Stimulated activated memory B cell treated with anti-CD40 and anti-IgM and Interleukin-4, amounts not matched to agents 10 μg/mL and 1 μg/mL and 100 μg/mL, for 72 hours (primary cell): ENCODE data around the gene IFITM2.
"Not testable (repeated sequence)": the region's sequence is repeated elsewhere in the genome, so short reads cannot be mapped to it uniquely, and the experiment has no call there.

Experiments
- ATAC-seq: fragments of 150-1000 bp; cut with Tn5 transposase; 2 replicates; pipeline ENCODE4 v1.10.0; 2021
- H3K27ac Mint-ChIP-seq: one replicate; pipeline ENCODE4 v1.8.0; 2022; ENCODE audit warnings: mild to moderate bottlenecking, mixed read lengths
- H3K27me3 Mint-ChIP-seq: one replicate; pipeline ENCODE4 v1.8.0; 2022; ENCODE audit warnings: mixed read lengths
- H3K36me3 Mint-ChIP-seq: one replicate; pipeline ENCODE4 v1.8.0; 2022; ENCODE audit warnings: mixed read lengths
- H3K4me1 Mint-ChIP-seq: one replicate; pipeline ENCODE4 v1.8.0; 2022; ENCODE audit warnings: mixed read lengths
- H3K4me3 Mint-ChIP-seq: one replicate; pipeline ENCODE4 v1.8.0; 2022; ENCODE audit warnings: mild to moderate bottlenecking, moderate library complexity, mixed read lengths
- H3K9me3 Mint-ChIP-seq: one replicate; pipeline ENCODE4 v1.8.0; 2022; ENCODE audit warnings: mixed read lengths

IFITM2 gene

GRCh38 chr11:296171-297050 lies 11.2 kb upstream of the IFITM2 start:
- peaks cover 4% of the 10 kb centered on the region for H3K4me1 Mint-ChIP-seq
- no peak overlapping the region for H3K4me3 Mint-ChIP-seq
- H3K27ac Mint-ChIP-seq: no peak overlapping the region
- H3K36me3 Mint-ChIP-seq: peaks cover 17% of the 10 kb centered on the region
- H3K9me3 Mint-ChIP-seq: no peaks in the 10 kb centered on the region
- no peaks in the 10 kb centered on the region for H3K27me3 Mint-ChIP-seq
- ATAC-seq: no peak

- H3K27me3 Mint-ChIP-seq: no peaks in the 10 kb centered on the region
- peaks cover 4% of the 10 kb centered on the region for H3K4me1 Mint-ChIP-seq
- H3K4me3 Mint-ChIP-seq: no peak overlapping the region
- peaks cover 17% of the 10 kb centered on the region for H3K36me3 Mint-ChIP-seq
- H3K9me3 Mint-ChIP-seq: no peaks in the 10 kb centered on the region
- ATAC-seq: no peak
- H3K27ac Mint-ChIP-seq: peak overlapping the region; percentile 28
These were observed 10.5 kb upstream of the IFITM2 start for GRCh38 chr11:297051-297585.

DNA sequence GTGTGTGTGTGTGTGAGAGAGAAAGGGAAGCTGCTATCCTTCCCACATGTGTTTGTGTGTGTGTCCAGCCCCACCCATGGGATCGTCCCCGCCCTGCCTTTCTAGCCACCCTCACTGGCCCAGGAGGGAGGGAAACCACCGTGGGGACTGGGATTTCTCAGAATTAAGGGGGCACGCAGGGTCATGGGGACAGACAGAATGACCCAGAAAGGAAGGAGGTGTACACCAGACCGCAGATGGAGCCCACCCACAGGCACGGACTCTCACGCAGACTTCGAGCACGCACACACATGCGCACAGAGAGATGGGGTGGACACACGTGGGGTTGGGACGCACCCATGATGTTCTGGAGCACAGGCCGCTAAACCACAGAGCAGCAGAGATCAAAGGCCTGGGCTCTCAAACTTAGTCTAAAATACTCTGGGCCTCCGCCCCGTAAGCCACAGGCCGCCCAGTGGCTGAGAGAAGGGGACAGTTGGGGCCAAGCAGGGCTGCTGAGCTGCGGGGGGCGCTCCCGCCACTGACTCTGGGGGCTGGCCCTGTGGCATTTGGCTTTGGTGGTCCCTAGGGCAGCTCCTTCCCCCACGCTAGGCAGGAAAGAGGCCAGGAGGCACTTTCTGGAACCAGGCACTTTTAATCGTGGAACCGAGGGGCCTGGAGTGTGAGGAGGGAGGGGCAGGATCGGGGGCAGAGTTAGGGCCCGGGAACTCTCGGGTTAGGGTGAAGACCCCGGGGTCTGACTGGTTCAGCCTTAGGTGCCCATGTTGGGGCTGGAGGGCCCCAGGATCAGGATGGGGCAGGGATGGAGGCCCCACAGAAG lies 9.8 kb upstream of the IFITM2 start:
- no peaks in the 10 kb centered on the region for H3K27me3 Mint-ChIP-seq
- H3K4me3 Mint-ChIP-seq: peak overlapping the region; percentile 12

DNA sequence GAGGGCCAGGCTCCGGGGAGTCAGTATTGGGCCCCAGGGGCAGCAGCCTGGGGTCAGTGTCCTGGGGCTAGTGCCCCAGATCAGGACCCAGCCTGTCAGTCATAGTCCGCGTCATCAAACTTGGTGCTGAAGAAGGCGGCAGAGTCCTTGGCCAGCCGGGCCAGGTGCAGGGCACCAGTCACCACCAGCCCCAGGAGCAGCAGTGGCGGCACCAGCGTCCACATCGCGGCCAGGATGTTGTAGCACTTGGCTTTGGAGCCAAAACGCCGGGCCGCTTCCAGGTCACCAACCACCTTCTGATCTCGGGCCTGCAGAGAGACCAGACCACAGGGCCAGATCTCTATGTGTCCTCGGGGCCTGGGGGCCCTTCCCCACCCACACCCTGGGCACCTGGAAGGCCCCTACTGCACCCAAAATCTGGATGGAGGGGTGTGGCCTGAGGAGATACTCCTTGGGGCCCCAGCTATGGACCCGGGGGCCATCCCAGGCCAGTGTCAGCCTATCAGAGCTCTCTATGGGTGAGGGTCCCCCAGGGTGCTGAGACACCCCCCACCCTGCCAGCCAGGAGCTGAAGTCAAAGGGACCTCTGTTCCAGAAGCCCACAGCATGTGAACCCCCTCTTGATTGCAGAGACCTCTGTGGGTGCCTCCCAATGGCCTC lies 9.1 kb upstream of the IFITM2 start:
- no peaks in the 10 kb centered on the region for H3K9me3 Mint-ChIP-seq
- peaks cover 17% of the 10 kb centered on the region for H3K36me3 Mint-ChIP-seq
- no peak overlapping the region for H3K4me3 Mint-ChIP-seq
- ATAC-seq: no peak
- no peak overlapping the region for H3K27ac Mint-ChIP-seq
- peaks cover 16% of the 10 kb centered on the region for H3K4me1 Mint-ChIP-seq
- no peaks in the 10 kb centered on the region for H3K27me3 Mint-ChIP-seq

More for the DNA sequence above, 9.8 kb upstream of the IFITM2 start:
- peak; percentile 42 for ATAC-seq
- H3K27ac Mint-ChIP-seq: peak overlapping the region; percentile 28
- peaks cover 8% of the 10 kb centered on the region for H3K4me1 Mint-ChIP-seq
- peaks cover 17% of the 10 kb centered on the region for H3K36me3 Mint-ChIP-seq
- no peaks in the 10 kb centered on the region for H3K9me3 Mint-ChIP-seq

GRCh38 chr11:299081-299891 lies 8.3 kb upstream of the IFITM2 start, which contains the start of gene IFITM5:
IFITM5 (minus strand) TSS chr11:299526; CDS start chr11:299490, 36 bp downstream.
- no peak for ATAC-seq
- Mint-ChIP-seq H3K27me3 (no peaks in the 10 kb centered on the region), H3K4me3 (no peak within 1 kb of the TSS), H3K27ac (no peak within 1 kb of the TSS), H3K9me3 (no peaks in the 10 kb centered on the region), H3K36me3 (peaks cover 9% of the 10 kb centered on the region), H3K4me1 (peaks cover 19% of the 10 kb centered on the region)

DNA sequence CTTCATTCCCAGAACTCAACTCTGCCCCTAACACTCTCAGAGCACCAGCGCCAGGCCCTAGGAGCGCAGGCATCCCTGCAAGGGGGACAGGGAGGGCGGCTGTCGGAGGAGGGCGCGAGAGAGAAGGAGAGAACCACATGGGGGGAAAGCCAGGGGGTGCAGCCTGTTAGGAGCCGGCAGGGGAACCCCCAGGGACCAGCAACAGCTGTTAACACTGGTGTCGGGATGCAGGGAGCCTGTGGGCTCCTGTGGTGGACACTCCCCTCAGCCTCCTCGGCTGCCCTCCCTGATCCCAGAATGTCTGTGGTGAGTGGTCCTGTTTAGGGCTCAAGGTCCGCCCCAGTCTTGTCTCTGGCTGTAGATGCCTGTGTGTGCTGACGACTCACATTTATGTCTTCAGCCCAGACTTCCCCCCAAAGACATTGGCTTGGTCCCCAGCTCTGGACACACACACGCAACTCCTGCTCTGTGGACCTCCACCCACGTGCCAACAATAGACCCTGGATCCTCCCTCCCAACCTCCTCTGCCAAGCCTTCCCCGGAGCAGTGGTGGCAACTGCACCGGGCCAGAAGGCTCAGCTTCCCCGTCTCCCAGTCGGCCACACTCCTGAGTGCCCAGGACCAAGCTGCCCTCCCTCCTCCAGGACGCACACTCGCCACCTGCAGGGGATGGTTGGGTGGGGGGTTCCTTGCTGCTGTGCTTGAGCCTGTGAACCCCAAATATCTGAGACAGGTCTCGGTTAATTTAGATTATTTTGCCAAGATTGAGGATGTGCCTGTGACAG lies 7.5 kb upstream of the IFITM2 start:
- H3K9me3 Mint-ChIP-seq: no peaks in the 10 kb centered on the region
- H3K27me3 Mint-ChIP-seq: no peaks in the 10 kb centered on the region
- peaks cover 19% of the 10 kb centered on the region for H3K4me1 Mint-ChIP-seq
- ATAC-seq: no peak
- no peak overlapping the region for H3K27ac Mint-ChIP-seq
- no peak overlapping the region for H3K4me3 Mint-ChIP-seq
- peaks cover under 1% of the 10 kb centered on the region for H3K36me3 Mint-ChIP-seq

DNA sequence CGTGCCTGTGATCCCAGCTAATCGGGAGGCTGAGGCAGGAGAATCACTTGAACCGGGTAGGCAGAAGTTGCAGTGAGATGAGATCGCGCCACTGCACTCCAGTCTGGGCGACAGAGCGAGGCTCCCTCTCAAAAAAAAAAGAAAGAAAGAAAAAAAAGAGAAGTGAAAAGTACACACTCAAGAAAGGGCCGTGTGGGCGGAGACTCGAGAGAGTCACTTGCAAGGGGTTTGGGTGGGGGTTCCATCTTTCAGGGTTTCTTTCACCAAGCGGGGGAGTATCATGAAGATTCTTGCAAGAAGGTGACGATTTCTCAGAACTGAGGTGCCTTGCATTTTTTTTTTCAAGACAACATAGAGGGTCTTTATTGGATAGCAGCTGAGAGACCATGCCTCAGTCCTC lies 4.3 kb upstream of the IFITM2 start:
- H3K27me3 Mint-ChIP-seq: no peaks in the 10 kb centered on the region
- peak; percentile 48 for ATAC-seq
- peaks cover 21% of the 10 kb centered on the region for H3K4me1 Mint-ChIP-seq
- H3K27ac Mint-ChIP-seq: no peak overlapping the region
- H3K36me3 Mint-ChIP-seq: no peaks in the 10 kb centered on the region
- H3K4me3 Mint-ChIP-seq: no peak overlapping the region
- no peaks in the 10 kb centered on the region for H3K9me3 Mint-ChIP-seq

DNA sequence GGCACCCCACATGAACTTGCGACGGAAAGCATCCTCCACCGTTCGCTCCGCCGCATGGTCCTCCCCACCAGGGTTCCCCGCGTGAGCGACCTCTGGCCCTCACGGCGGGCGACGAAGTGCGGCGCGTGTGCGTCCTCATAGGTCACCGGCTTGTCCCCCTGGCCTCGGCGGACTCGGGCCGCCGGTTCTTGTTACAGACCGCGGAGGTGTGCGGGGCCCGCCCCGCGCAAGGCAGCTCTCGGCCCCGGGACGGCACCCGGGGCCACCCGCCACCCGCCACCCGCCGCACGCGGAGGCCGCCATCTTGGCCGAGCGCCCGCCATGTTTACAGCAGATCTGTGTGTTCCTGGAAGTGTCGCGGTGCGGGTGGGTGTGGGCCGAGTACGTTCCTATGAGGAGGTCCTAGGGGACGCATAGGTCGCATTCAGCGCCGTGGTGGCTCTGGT lies 3.5 kb upstream of the IFITM2 start:
- no peaks in the 10 kb centered on the region for H3K36me3 Mint-ChIP-seq
- peaks cover 28% of the 10 kb centered on the region for H3K4me1 Mint-ChIP-seq
- no peak overlapping the region for H3K4me3 Mint-ChIP-seq
- no peak for ATAC-seq
- H3K27me3 Mint-ChIP-seq: no peaks in the 10 kb centered on the region
- no peak overlapping the region for H3K27ac Mint-ChIP-seq
- H3K9me3 Mint-ChIP-seq: no peaks in the 10 kb centered on the region

DNA sequence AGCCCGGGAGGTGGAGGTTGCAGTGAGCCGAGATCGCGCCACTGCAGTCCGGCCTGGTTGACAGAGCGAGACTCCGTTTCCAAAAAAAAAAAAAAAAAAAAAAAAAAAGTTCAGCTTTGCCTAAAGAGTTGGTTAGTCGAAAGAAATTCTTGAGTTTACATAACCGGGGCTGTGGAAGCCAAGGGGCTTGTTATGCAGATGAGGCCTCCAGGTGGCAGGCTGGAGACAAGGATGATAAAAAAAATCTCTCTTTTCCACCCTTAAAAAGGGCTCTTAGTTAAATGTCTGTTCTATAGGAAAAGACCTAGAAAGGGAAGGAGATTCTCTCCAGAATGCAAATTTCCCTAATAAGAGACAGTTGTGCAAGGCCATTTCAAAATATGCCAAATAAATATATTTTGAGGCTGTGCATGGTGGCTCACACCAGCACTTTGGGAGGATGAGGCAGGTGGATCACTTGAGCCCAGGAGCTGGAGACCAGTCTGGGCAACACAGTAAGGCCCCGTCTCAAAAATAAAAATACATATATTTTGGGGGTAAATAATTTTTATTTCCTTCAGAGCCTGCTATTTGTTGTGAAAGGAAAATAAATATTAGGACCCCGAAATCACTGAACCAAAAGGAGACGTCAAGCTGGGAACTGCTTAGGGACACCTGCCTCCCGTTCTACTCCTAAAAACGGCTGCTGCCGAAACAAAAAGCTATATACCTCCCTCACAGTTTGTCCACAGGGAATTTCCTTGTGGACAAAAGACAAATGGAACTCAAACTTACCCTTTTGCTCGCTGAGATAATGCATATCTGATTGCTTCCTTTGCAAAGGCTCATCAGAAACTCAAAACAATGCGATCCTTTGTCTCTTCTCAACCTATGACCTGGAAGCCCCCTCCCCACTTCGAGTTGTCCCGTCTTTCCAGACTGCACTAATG lies 2.4 kb upstream of the IFITM2 start:
- no peak overlapping the region for H3K27ac Mint-ChIP-seq
- no peaks in the 10 kb centered on the region for H3K9me3 Mint-ChIP-seq
- H3K27me3 Mint-ChIP-seq: no peaks in the 10 kb centered on the region
- no peak for ATAC-seq
- H3K4me3 Mint-ChIP-seq: no peak overlapping the region
- H3K4me1 Mint-ChIP-seq: peaks cover 37% of the 10 kb centered on the region
- no peaks in the 10 kb centered on the region for H3K36me3 Mint-ChIP-seq

GRCh38 chr11:305844-306211 lies 1.8 kb upstream of the IFITM2 start:
- H3K27me3 Mint-ChIP-seq: no peaks in the 10 kb centered on the region
- H3K4me1 Mint-ChIP-seq: peaks cover 37% of the 10 kb centered on the region
- H3K36me3 Mint-ChIP-seq: no peaks in the 10 kb centered on the region
- no peak for ATAC-seq
- no peak overlapping the region for H3K27ac Mint-ChIP-seq
- no peaks in the 10 kb centered on the region for H3K9me3 Mint-ChIP-seq
- no peak overlapping the region for H3K4me3 Mint-ChIP-seq

GRCh38 chr11:306645-307371 lies 808 bp upstream of the IFITM2 start:
- H3K27ac Mint-ChIP-seq: peak overlapping the region; percentile 99
- H3K4me3 Mint-ChIP-seq: peak overlapping the region; percentile 26
- no peaks in the 10 kb centered on the region for H3K9me3 Mint-ChIP-seq
- H3K27me3 Mint-ChIP-seq: no peaks in the 10 kb centered on the region
- ATAC-seq: no peak
- H3K4me1 Mint-ChIP-seq: peaks cover 40% of the 10 kb centered on the region
- H3K36me3 Mint-ChIP-seq: no peaks in the 10 kb centered on the region

- Mint-ChIP-seq H3K4me3 (peak overlapping the region; percentile 95), H3K4me1 (peaks cover 45% of the 10 kb centered on the region), H3K27ac (peak overlapping the region; percentile 99)
- ATAC-seq, H3K9me3 Mint-ChIP-seq, H3K27me3 Mint-ChIP-seq, H3K36me3 Mint-ChIP-seq: not testable (repeated sequence)
These were observed 1.4 kb downstream of the IFITM2 start for GRCh38 chr11:308740-309665.
